Measurements from ENCODE around the gene PIEZO1. TPM values are rescaled to one million over a fixed set of nuclear protein-coding genes. Genes with fewer than 3 reads are reported as not detected.

Gene PIEZO1
- total RNA-seq, 6 experiments from 2014 or later: 48.9 to 91.9 (median 64.4) TPM

DNA sequence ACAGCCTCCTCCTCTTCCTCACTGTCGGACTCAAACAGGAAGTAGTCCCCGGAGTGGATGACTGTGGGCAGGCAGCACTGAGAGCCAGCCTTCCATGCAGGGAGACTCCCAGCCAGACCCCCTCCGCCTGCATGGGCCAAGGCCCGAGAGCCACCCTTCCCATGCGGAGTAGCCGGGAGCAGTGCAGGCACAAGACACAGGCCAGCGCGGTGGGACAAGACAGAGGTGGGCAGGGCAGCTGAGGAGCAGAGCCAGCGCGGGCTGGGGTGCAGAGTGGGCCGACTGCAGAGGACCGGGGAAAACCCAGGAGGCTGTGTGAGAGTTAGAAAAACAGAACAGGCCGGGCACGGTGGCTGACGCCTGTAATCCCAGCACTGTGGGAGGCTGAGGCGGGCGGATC is 61.1 kb downstream of the PIEZO1 start:
- intact Hi-C loops (cut with DNase I): no loop called here
- Histone ChIP-seq H3K4me1 (no peaks in the 10 kb centered on the region), H3K4me3 (no peak overlapping the region), H3K36me3 (peaks cover 0 to 72% (median 38%) of the 10 kb centered on the region in 4 donors), H3K27me3 (no peaks in the 10 kb centered on the region), H3K27ac (no peak overlapping the region), H3K9me3 (no peaks in the 10 kb centered on the region)
- 80% methylated on average over 1 of the region's 17 CpGs for WGBS (ENCODE audit: insufficient coverage, low coverage, low lambda C conversion rate, missing lambda C conversion rate)
- DNase-seq (no peak), ATAC-seq (no peak)
- TF ChIP-seq POLR2A (IDR thresholded peaks at IDR 0.05): no peak
- TF ChIP-seq, protein P1, sequence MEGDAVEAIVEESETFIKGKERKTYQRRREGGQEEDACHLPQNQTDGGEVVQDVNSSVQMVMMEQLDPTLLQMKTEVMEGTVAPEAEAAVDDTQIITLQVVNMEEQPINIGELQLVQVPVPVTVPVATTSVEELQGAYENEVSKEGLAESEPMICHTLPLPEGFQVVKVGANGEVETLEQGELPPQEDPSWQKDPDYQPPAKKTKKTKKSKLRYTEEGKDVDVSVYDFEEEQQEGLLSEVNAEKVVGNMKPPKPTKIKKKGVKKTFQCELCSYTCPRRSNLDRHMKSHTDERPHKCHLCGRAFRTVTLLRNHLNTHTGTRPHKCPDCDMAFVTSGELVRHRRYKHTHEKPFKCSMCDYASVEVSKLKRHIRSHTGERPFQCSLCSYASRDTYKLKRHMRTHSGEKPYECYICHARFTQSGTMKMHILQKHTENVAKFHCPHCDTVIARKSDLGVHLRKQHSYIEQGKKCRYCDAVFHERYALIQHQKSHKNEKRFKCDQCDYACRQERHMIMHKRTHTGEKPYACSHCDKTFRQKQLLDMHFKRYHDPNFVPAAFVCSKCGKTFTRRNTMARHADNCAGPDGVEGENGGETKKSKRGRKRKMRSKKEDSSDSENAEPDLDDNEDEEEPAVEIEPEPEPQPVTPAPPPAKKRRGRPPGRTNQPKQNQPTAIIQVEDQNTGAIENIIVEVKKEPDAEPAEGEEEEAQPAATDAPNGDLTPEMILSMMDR (IDR thresholded peaks at IDR 0.05): no peak

DNA sequence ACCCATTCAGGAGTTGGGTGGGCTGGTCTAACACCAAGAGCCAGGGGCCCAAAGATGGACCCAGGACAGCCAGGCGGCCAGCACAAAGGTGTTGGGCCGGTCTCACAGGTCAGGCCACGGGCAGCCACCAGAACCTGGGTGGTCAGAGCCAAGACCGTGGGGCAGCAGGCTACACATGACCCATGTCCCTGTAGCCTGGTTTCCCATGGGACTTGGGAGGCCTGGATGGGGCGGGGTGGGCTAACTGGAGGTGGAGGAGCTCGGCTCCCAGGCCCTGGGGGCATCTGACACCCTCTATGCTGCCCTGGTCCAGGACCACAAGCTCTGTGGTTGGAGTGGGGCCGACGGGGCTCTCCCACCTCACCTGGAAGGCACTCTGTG is 61.5 kb downstream of the PIEZO1 start:
- no peaks in the 10 kb centered on the region for H3K4me1 ChIP-seq
- no peak for TF ChIP-seq POLR2A (IDR thresholded peaks at IDR 0.05)
- TF ChIP-seq, protein P1 (IDR thresholded peaks at IDR 0.05): no peak
- no peaks in the 10 kb centered on the region for H3K27me3 ChIP-seq
- intact Hi-C loops (cut with DNase I): no loop called here
- H3K27ac ChIP-seq: no peak overlapping the region
- no CpG with 5 or more reads among the region's 8 CpGs for WGBS (ENCODE audit: insufficient coverage, low coverage, low lambda C conversion rate, missing lambda C conversion rate)
- DNase-seq (no peak), ATAC-seq (no peak)
- no peak overlapping the region for H3K4me3 ChIP-seq
- H3K36me3 ChIP-seq: peaks cover 0 to 76% (median 38%) of the 10 kb centered on the region in 4 donors
- H3K9me3 ChIP-seq: no peaks in the 10 kb centered on the region

- TF ChIP-seq, protein P1 (IDR thresholded peaks at IDR 0.05): no peak
- TF ChIP-seq POLR2A (IDR thresholded peaks at IDR 0.05): no peak
- Histone ChIP-seq H3K36me3 (peaks cover 0 to 82% (median 38%) of the 10 kb centered on the region in 4 donors), H3K4me1 (no peaks in the 10 kb centered on the region), H3K27me3 (no peaks in the 10 kb centered on the region), H3K9me3 (no peaks in the 10 kb centered on the region), H3K27ac (no peak overlapping the region), H3K4me3 (no peak overlapping the region)
- intact Hi-C loops (cut with DNase I): no loop called here
- 80% methylated on average over 3 of the region's 39 CpGs for WGBS (ENCODE audit: insufficient coverage, low coverage, low lambda C conversion rate, missing lambda C conversion rate)
- ATAC-seq: no peak
- DNase-seq: no peak
Observed at GRCh38 chr16:88722784-88723506, 62.1 kb downstream of the PIEZO1 start.

- no CpG with 5 or more reads among the region's 61 CpGs for WGBS (ENCODE audit: insufficient coverage, low coverage, low lambda C conversion rate, missing lambda C conversion rate)
- peaks cover 0 to 84% (median 35%) of the 10 kb centered on the region in 4 donors for H3K36me3 ChIP-seq
- TF ChIP-seq POLR2A (IDR thresholded peaks at IDR 0.05): no peak
- ATAC-seq (no peak), DNase-seq (no peak)
- intact Hi-C loops (cut with DNase I): no loop called here
- no peaks in the 10 kb centered on the region for H3K9me3 ChIP-seq
- H3K4me3 ChIP-seq: no peak overlapping the region
- no peaks in the 10 kb centered on the region for H3K27me3 ChIP-seq
- no peak overlapping the region for H3K27ac ChIP-seq
- no peaks in the 10 kb centered on the region for H3K4me1 ChIP-seq
Observed at GRCh38 chr16:88721815-88722755, 62.9 kb downstream of the PIEZO1 start.

DNA sequence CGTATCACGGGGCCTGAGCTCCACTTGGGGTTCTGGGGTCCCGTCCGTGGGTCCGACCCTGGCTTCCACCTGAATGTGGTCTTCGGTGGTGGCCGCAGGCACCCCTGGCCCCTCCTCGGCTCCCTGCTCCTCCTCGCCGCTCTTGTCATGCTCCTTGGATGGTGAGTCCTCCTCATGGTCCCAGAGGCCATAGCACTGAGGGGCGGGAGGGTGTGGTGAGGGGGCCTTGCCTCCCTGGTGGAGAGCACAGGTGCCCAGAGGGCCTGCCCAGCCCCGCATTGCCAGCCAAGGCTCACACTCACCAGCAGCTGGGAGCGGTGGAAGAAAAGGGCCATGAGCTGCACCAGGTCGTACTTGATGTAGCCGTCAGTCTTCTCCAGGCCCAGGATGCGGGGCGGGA is 63.8 kb downstream of the PIEZO1 start:
- H3K36me3 ChIP-seq: peaks cover 0 to 85% (median 36%) of the 10 kb centered on the region in 4 donors
- TF ChIP-seq, protein P1 (IDR thresholded peaks at IDR 0.05): no peak
- no peak for ATAC-seq
- H3K9me3 ChIP-seq: no peaks in the 10 kb centered on the region
- intact Hi-C loops (cut with DNase I): no loop called here
- H3K27ac ChIP-seq: no peak overlapping the region
- no peaks in the 10 kb centered on the region for H3K4me1 ChIP-seq
- H3K27me3 ChIP-seq: no peaks in the 10 kb centered on the region
- H3K4me3 ChIP-seq: no peak overlapping the region
- no peak for DNase-seq
- WGBS (ENCODE audit: insufficient coverage, low coverage, low lambda C conversion rate, missing lambda C conversion rate): no CpG with 5 or more reads among the region's 17 CpGs

Measured in right lobe of liver (tissue), 6 donors.